HG02623 (cell line): ENCODE data around the gene ASAH2.

ENCODE experiments used
- ATAC-seq: cut with Tn5 transposase; IDR thresholded peaks from one replicate; pipeline ENCODE4 v1.9.1; 2021; ENCODE audit warnings: moderate library complexity; ENCODE audit not compliant: unreplicated experiment

Gene ASAH2

DNA sequence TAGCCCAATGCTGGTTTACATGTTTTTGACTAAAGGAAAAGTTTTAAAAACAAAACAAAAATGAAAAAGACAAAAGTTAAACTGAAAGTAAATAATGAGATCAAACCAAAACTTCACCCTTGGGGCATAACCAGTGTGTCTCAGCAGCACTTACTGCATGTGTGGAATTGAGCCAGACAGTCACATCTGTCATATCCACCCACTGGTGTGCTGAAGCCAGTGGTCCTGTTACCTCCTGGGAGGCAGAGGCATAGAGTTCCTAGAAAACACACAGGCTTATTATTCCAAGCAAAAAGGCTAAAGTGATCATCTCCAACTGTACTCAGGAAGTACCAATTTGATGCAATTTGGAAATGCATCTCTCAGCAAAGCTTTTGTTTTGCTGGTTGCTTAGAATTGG is 40.4 kb downstream of the ASAH2 start:
- ATAC-seq, result no peak
